NCI-H2227 (cell line): Measurements from ENCODE around the gene PPP2R2B.
"Not testable (repeated sequence)": the region's sequence is repeated elsewhere in the genome, so short reads cannot be mapped to it uniquely, and the experiment has no call there.

ENCODE experiments used
- DNase-seq: peaks from one replicate; lab custom pipeline; 2025; ENCODE audit not compliant: unreplicated experiment; lab: John Stamatoyannopoulos, UW

The PPP2R2B gene

GRCh38 chr5:146623666-146624065, 254.9 kb downstream of the PPP2R2B start:
- DNase-seq, result peak; percentile 77

GRCh38 chr5:146623009-146623408, 255.5 kb downstream of the PPP2R2B start:
- DNase-seq, result no peak

DNA sequence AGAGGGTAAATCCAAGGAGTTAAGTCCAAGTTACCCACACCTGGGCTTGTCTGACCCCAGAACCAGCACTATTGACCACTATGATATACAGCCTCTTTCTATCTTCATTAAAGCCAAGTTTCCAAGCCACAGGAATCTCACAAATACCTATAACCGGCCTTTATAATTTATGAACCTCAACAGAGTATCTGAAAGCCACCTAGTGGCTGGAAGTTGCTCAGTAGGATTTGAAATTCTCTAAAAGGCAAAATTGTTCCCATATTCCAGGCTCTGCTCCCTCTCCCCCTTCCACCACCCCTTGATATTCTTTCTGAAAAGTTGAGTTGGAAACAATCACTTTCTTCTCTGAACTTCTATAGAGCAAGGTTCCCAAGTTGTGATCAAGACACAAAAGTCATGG, 256.2 kb downstream of the PPP2R2B start:
- peak; percentile 17 for DNase-seq

DNA sequence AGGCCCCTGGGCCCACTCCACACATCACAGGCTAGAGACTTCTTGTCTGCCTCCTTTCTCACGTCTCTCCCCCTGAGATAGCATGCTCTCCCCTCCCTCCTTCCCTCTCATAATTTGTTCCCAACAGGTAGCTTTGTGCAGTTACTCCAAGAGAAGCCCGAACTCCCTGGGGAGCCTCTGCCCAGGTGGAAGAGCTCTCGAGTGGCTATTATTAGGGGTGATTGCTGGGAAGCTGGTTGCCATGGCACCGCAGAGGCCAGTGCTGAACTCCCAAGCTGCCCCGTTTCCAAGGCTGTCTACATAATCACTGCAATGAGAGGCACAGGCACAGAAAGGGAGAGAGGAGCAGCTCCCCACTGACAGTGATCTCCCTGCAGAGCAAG, 257.9 kb downstream of the PPP2R2B start:
- peak; percentile 91 for DNase-seq

- peak; percentile 60 for DNase-seq
These were observed 258.4 kb downstream of the PPP2R2B start for GRCh38 chr5:146620031-146620668.

GRCh38 chr5:146618434-146618833, 260.1 kb downstream of the PPP2R2B start:
- DNase-seq, result no peak

- DNase-seq, result not testable (repeated sequence)
These were observed 268.8 kb downstream of the PPP2R2B start for GRCh38 chr5:146609731-146610130.

DNA sequence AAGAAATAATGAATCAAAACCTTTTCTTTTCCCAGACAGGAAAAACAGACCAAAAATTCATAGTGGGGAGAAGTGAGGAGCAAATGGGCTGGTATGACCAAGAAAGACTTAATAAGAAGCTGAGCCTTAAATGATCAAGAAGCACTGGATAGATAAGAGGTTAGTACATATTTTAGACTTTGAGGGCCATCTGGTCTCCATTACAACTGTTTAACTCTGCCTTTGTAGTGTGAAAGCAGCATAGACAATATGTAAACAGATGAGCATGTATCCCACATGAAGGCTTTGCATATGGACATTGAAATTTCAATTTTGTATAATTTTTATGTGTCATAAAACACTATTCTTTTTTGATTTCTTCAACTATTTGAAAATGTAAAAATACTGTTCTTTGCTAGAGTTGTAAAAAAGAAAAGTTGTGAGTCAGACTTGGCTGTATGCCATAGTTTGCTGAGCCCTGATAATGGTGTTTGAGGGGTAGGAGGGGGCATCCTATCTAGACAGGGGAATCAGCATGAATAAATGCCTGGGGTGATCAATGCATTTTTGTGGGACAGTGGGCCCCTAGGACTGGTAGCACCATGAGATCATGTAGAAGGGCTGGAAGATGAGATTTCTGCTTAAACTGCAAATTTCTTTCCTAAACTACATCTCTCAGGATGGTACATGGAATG, 270.8 kb downstream of the PPP2R2B start:
- no peak for DNase-seq

GRCh38 chr5:146606893-146607292, 271.7 kb downstream of the PPP2R2B start:
- peak; percentile 59 for DNase-seq

DNA sequence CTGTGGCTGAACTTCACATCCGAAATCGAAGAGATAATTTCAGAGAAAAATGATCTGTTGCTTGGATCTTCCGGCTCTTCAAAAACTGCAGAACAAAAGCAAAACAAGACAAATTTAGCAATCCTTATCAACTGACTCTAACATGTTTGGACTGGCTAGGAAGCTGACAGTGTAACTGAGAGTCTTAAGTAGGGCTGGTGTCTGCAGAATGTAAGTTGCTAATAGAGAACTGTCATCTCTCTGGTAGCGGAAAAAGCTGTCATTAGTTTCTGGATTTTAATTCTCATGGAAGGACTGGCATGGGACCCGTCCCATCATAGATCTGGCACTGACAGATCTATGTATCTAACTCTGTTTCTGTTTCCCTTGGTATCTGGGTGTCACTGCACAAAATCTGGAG, 278.2 kb downstream of the PPP2R2B start:
- DNase-seq, result no peak

- DNase-seq, result no peak
These were observed 279.3 kb downstream of the PPP2R2B start for GRCh38 chr5:146599261-146599660.

- no peak for DNase-seq
These were observed 283.5 kb downstream of the PPP2R2B start for GRCh38 chr5:146595088-146595487.

- DNase-seq, result no peak
These were observed 286.2 kb downstream of the PPP2R2B start for GRCh38 chr5:146592352-146592751.

DNA sequence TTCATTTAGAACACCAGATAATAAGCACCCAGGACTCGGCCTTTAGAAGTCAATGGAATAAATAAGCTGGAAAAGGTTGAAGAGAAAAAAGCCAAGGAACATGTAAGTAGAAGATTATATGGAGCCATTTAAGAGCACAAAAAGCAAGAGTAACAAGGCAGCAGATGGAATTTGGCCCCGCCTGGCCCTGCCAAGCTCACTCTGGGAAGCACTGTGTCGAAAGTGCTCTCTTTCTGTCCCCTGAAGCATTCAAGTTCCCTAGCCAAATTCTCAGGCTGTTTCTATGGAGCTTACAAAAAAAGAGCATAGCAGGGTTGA, 289.6 kb downstream of the PPP2R2B start:
- no peak for DNase-seq

GRCh38 chr5:146588331-146589027, 290.1 kb downstream of the PPP2R2B start:
- no peak for DNase-seq

DNA sequence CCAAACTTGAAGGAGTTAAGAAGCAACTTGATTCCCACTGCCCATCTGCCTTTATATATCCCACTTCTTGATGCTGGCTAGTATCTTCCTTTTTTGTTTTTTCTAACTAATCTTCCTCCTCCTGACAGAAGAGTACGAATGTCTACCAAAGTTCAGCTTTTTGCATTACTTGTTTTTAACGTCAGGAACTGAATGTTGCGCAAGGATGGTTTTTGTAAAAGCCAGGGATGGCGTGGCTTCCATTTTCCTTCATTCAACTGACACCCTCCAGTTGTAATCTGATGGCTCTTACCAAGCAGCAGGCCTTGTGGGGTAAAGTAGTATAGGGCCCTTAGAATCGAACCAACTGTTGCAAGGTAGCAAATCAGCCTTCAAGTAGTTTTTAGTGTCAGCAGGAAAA, 291.8 kb downstream of the PPP2R2B start:
- DNase-seq, result no peak

DNA sequence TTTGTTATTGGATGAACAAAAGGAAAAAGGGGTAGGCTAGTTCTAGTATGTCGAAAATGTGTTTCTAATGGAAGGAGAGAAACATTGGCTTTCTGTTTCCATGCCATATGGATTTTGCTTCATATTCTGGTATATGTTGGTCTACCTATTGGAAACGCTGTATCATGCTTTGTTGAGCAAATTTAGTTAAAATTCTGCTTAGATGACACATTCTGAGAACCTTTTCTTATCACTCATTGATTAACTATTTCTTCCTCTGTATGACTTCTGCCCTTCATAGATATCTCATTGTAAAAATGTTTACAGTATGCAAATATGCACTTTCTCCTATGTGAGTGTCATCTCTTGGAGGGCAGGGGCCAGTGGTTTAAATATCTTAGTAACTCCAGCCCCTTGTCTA, 293.8 kb downstream of the PPP2R2B start:
- no peak for DNase-seq

GRCh38 chr5:146582051-146582596, 296.4 kb downstream of the PPP2R2B start:
- no peak for DNase-seq

DNA sequence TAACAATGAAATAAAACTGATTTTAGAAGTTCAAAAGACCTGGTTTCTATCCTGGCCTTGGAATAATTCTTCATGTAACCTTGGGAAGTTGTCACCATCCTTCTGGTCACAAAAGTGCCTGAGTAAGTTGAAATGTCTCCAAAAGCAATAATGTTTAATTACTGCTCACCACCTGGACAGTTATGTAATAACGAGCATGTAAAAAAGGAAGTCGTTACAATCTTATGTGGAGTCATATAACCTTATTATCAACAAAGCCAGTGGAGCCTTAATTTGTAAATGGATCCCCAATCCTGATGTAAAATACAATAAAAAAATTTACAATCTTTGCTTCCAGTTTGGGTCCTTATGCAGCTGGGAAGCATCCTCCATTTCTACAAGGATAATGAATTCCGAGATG, 298.3 kb downstream of the PPP2R2B start:
- DNase-seq, result no peak

DNA sequence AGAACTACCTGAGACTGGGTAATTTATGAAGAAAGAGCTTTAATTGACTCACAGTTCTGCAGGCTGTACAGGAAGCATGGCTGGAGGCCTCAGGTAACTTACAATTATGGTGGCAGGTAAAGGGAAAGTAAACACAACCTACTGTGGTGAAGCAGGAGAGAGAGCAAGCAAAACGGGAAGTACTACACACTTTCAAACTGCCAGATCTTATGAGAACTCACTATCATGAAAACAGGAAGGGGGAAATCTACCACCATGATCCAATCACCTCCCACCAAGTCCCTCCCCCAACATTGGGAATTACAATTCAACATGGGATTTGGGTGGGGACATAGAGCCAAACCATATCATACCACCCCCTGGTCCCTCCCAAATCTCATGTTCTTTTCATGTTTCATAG, 303.8 kb downstream of the PPP2R2B start:
- DNase-seq, result no peak

DNA sequence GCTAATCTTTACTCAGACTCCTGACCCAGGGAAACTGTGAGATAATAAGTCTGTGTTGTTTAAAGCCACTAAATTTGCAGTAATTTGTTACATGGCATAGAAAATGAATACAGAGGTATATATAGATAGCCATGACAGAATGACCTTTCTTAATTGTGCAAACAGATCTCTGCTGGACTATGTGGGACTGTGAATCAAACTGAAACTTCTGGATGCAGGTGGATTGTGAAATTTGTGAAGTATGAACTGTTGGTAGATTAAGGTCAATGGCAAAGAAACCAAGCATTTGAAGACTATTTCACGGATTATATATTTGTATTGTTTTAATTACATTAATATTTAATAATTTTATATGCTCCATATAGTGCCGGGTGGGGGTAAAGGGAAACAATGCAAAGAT, 310.4 kb downstream of the PPP2R2B start:
- DNase-seq, result no peak

GRCh38 chr5:146565764-146566367, 312.7 kb downstream of the PPP2R2B start:
- DNase-seq, result peak; percentile 81
